ENCODE data around the gene RAP1A. TPM values are rescaled to one million over a fixed set of nuclear protein-coding genes. Genes with fewer than 3 reads are reported as not detected.

The RAP1A gene
- total RNA-seq, 1 experiment from 2014 or later: 8.4 TPM

- in situ Hi-C loops (cut with HindIII; ENCODE audit: low pct_unique_long_range_greater_than_20kb, low sequenced_read_pairs): no loop called here
- DNase-seq (ENCODE audit: low read depth, low spot score): no peak
These were observed 131.3 kb downstream of the RAP1A start for GRCh38 chr1:111750856-111751255.

GRCh38 chr1:111751906-111752575, 132.5 kb downstream of the RAP1A start:
- no peak for DNase-seq (ENCODE audit: low read depth, low spot score)
- in situ Hi-C loops (cut with HindIII; ENCODE audit: low pct_unique_long_range_greater_than_20kb, low sequenced_read_pairs): no loop called here

- DNase-seq (ENCODE audit: low read depth, low spot score): peak; percentile 68
- in situ Hi-C loops (cut with HindIII; ENCODE audit: low pct_unique_long_range_greater_than_20kb, low sequenced_read_pairs): no loop called here
These were observed 135.4 kb downstream of the RAP1A start for GRCh38 chr1:111754984-111755330.

- in situ Hi-C loops (cut with HindIII; ENCODE audit: low pct_unique_long_range_greater_than_20kb, low sequenced_read_pairs): no loop called here
These were observed 135.9 kb downstream of the RAP1A start, which contains the start of gene DDX20 for GRCh38 chr1:111755331-111756123. Gene DDX20 (plus strand): TSS chr1:111755901. CDS start chr1:111755925, 24 bp downstream.

GRCh38 chr1:111756124-111756513, 136.5 kb downstream of the RAP1A start:
- in situ Hi-C loops (cut with HindIII; ENCODE audit: low pct_unique_long_range_greater_than_20kb, low sequenced_read_pairs): no loop called here
- DNase-seq (ENCODE audit: low read depth, low spot score): no peak

More at GRCh38 chr1:111755331-111756123, 135.9 kb downstream of the RAP1A start, which contains the start of gene DDX20:
- peak; percentile 93 for DNase-seq (ENCODE audit: low read depth, low spot score)

GRCh38 chr1:111758373-111758772, 138.8 kb downstream of the RAP1A start:
- DNase-seq (ENCODE audit: low read depth, low spot score): peak; percentile 50
- in situ Hi-C loops (cut with HindIII; ENCODE audit: low pct_unique_long_range_greater_than_20kb, low sequenced_read_pairs): no loop called here

- in situ Hi-C loops (cut with HindIII; ENCODE audit: low pct_unique_long_range_greater_than_20kb, low sequenced_read_pairs): loop anchor here (10.0 kb wide), 1 partner anchor 287 kb away; the partner anchor contains the start of gene C1orf162
- DNase-seq (ENCODE audit: low read depth, low spot score): no peak
These were observed 142.1 kb downstream of the RAP1A start for GRCh38 chr1:111761717-111762116.

GRCh38 chr1:111762332-111762731, 142.7 kb downstream of the RAP1A start:
- in situ Hi-C loops (cut with HindIII; ENCODE audit: low pct_unique_long_range_greater_than_20kb, low sequenced_read_pairs): loop anchor here (10.0 kb wide), 1 partner anchor 288 kb away; the partner anchor contains the start of gene C1orf162
- DNase-seq (ENCODE audit: low read depth, low spot score): no peak

Small RNA genes within 50 kb of the gene (small RNA-seq; reads per million reads assigned to genes)
- gene INKA2 (0 to 0.02 reads per million in 2 experiments), gene RNU6-151P (0 reads per million in 2 experiments)

Other genes with a start within 250 kb of the RAP1A start
- 0.29 and 0.53 TPM in 2 replicates for gene OVGP1, start 192.1 kb upstream of the RAP1A start, total RNA-seq (2014; rRNA removed; shearing (Covaris generic))
- gene WDR77, start 170.5 kb upstream of the RAP1A start, total RNA-seq (2014; rRNA removed; shearing (Covaris generic)): 54.1 and 57.1 TPM in 2 replicates
- gene ATP5PB, start 170.3 kb upstream of the RAP1A start, total RNA-seq (2014; rRNA removed; shearing (Covaris generic)): 683 and 745 TPM in 2 replicates
- 0.08 TPM in 1 of 2 replicates, not detected in the other for gene C1orf162, start 145.8 kb upstream of the RAP1A start, total RNA-seq (2014; rRNA removed; shearing (Covaris generic))
- gene ADORA3, start 116.2 kb upstream of the RAP1A start, total RNA-seq (2014; rRNA removed; shearing (Covaris generic)): not detected in 2 replicates
- gene TMIGD3, start 116.2 kb upstream of the RAP1A start, total RNA-seq (2014; rRNA removed; shearing (Covaris generic)): 0.21 TPM in 1 of 2 replicates, not detected in the other
- gene INKA2, start 119.6 kb downstream of the RAP1A start, total RNA-seq (2014; rRNA removed; shearing (Covaris generic)): 0.48 TPM in 1 of 2 replicates, not detected in the other
- 20.5 and 23.0 TPM in 2 replicates for gene DDX20, start 136.1 kb downstream of the RAP1A start, total RNA-seq (2014; rRNA removed; shearing (Covaris generic))